Amniotic stem cell (primary cell): ENCODE results near the gene UBXN2A.

Experiments
- DNase-seq: peaks from one replicate; lab custom pipeline; 2025; lab: John Stamatoyannopoulos, UW

Gene UBXN2A

DNA sequence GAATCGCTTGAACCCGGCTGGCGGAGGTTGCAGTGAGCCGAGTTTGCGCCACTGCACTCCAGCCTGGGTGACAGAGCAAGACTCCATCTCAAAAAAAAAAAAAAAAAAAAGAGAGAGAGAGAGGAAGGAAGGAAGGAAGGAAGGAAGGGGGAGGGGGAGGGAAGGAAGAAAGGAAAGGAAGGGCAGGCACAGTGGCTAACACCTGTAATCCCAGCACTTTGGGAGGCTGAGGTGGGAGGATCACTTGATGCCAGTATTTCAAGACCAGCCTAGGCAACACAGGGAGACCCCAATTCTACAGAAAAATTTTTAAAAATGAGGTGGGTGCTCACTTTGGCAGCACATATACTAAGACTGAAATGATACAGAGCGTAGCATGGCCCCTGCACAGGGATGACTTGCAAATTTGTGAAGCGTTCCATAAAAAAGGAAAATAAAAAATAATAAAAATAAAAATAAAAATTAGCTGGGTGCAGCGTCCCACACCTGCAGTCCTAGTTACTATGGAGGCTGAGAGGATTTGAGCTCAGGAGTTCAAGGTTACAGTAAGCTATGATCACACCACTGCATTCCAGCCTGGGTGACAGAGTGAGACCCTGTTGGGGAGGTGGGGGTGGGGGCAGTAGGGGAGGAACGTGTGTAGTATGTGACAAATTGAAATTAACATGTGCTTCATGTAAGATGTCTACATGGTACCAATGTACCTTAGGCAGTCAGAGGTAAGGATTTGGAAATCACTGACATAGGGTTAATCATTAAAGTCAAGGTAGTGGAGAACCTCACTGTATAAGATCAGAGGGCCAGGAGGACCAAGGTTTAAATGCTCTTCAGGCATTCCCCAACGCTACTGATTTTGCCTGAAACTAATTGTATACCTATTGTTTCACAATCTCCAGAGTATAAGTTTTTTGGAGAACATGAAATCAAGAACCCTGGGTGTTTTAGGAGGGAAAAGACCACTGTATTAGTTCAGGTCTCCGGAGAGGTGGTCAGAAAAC is 105.5 kb downstream of the UBXN2A start:
- DNase-seq = no peak

DNA sequence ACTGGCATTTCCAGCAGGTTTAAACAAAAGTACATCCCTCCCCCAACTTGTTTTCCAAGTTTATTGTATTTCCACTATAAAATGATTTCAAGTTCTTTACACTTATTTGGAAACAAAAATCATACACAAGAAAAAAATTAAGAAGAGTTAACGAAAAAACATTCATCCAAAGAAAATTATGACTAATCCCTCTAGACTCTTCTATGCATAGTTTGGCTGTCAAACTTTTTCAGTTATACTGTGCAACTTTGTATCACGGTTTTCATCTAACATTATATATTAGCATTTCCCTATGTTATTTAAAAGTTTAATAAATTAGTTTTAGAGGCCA is 106.3 kb downstream of the UBXN2A start:
- no peak for DNase-seq

DNA sequence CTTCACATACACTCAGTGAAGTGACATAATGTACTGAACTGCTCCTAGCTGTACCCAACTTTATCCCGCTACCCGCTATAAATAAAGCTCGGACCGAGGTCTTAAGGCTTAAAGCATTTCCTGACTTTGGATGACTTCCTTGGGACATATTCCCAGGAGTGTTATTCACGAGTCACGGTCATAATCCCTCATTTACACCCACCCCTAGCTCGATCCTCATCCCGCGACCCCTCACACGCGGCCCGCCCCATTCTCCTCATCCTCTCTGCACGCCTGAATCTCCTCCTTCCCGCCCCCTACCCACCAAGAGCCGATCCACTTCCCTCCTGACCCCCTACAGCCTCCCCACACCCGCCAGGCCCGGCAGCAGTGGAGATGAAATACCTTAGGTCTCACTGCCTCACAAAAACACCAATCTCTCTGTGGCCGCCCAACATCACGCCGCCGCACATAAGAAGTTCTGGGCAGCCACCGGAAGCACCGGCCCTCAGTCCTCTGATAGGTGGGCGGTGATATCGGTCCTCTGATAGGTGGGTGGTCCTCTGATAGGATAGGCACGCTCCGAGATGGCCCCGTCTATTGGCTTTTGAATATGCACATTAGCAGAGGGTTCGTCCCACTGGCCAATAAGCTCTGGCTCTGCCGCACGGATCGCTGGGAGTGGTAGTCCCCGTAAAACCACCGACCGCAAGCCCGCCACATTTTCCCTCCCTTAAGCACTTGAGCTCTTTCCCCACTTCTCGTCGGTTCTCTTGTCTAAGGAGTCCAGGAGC is 106.9 kb downstream of the UBXN2A start, which contains the start of gene WDCP:
Gene WDCP (minus strand): TSS at position 462 of the 773 bp plus-strand sequence. CDS start 7,897 bp downstream, outside the sequence.
- DNase-seq = peak; percentile 98

DNA sequence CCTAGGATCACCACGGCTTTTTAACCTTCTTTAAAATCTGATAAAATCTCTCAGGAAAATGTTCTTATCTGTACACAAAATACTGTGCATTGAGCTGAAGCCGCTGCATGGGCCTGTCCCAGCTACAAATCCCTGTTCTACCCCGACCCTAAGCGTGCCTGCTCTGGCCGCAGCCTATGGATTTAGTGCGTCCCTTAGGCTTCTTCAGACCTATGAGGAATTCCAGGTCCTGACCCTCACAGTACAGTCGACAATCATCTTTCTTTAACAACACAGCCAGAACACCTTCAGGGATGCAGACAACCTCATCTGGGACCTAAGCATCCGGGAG is 107.4 kb downstream of the UBXN2A start:
- no peak for DNase-seq

DNA sequence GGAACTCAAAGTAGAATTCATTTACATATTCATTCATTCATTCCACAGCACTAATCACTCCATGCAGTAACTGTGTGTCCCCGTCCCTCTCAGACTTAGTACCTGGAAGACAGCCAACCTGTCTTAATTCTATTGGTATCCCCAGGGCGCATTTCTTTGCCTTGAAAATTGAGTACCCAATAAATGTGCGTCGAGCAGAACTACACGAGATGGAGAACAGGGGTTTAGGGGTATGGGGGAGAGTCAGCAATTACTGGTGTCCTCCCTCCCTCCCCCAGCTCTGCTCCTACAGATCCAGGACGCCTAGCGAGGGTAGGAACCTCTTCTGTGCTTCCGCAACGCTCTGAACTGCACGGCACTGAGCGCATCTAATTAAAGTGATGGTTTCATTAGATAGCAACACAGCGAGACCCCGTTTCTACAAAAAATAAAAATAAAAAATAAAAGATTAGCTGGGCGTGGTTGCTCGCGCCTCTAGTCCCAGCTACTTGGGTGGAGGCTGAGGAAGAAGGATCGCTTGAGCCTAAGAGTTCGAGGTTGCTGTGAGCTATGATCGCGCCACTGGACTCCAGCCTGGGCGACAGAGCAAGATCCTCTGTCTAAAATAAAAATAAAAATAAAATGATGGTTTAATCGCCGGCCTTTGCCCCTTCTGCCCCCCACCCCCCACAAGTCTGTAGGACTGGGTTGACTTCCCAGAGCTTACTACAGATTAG is 108.7 kb downstream of the UBXN2A start:
- DNase-seq = no peak

DNA sequence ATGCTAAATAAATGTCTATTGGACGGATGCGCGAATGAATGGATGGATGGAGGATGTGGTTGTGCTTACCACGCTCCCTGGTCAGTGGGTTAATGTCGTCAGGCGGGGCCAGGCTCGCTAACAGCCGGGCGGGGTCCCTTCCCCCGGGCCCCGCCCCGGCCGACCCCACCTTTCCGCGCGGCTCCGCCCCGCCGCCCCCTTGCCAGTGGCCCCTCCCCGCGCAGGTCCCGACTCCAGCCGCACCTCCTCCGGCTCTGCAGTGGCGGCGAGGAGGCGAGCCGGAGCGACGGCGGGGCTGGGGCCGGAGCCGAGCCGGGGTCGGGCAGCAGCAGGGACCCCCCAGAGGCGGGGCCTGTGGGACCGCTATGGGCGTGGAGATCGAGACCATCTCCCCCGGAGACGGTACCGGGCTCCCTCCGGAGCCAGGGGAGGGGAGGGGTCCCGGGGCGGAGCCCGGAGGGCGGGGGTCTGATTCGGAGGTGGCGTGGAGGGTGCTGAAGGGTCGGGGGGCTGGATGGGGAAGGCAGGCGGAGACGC is 109.3 kb downstream of the UBXN2A start, which contains the start of gene FKBP1B:
Gene FKBP1B (plus strand): TSS at position 257 of the 537 bp plus-strand sequence. CDS start 109 bp downstream, at position 366.
- DNase-seq = no peak

DNA sequence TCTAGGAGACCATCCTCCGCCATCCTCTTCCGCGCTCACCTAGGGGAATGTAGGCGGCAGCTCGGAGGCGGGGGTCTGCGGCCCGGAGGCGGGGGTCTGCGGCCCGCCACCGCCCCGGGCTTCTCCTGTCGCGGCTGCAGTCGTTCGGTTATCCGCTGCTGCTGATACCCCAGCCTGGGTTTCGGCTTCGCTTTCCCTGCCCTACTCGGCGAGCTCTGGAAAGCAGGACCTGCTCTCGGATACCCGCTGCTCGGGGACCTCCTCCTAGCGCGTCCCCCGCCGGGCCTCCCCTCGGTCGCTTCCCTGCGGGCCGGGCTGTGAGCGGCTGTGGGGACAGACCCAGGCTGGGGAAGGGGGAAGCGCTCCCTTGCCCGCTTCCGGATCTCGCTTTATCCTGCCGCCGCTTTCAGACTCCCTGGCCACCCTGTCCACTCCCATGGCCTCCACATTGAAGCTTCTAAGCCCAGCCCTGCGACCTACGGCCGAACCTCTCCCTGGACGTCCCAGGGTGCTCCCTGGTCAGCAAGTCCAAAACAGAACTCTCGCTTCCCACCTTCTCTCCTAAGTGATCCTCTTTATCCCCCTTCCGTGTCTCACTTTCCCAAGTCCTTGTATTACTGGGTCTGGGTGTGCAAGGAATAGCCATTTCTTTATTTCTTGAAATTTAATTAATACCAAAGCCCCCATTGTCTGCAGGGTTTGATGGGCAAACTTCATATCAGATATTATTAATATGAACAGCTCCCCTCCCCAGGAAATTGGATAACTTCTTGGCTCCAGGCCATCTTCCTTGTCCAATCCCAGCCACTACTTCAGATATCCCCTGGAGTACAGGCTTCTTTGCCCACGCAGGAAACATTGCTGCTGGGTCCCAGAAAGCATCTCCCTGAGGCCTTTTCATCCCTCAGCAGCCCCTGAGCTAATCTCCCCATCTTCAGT is 110.0 kb downstream of the UBXN2A start:
- no peak for DNase-seq

DNA sequence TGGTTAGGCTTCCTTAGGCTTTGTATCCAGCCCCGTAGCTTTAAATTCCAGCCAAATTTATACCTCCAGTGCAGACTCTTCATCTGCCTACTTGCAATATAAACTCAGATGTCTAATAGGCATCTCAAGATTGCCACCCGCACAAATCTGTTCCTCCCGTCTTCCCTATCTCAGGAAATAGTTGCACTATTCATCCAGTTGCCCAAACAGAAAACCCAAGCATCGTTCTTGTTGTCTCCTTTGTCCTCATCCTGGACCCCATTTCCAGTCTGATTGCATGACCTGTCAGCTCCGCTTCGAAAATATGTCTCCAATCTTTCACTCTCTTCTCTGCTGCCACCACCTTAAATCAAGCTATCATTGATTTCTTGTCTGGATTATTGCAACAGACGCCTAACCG is 111.6 kb downstream of the UBXN2A start:
- no peak for DNase-seq

DNA sequence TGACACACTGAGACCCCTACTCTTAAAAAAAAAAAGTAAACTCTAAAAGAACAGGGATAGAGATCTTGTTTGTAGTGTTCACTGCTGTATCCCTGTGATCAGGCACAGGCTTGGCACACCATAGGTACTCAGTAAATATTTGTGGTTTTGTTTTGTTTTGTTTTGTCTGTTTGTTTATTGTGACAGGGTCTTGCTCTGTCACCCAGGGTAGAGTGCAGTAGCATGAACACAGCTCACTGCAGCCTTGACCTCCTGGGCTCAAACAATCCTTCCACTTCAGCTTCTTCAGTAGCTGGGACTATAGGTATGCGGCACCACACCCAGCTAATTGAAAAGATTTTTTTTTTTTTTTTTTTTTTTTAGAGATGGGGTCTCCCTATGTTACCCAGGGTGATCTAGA is 112.7 kb downstream of the UBXN2A start:
- no peak for DNase-seq
